Measurements from ENCODE around the gene BAIAP3. TPM values are rescaled to one million over a fixed set of nuclear protein-coding genes. Genes with fewer than 3 reads are reported as not detected.

The BAIAP3 gene
- total and polyA plus RNA-seq, 10 of the 15 experiments (the other 5 are each of a cell fraction or from before 2014, with no cell fraction given), result 0.03 to 0.56 (median 0.17) TPM; not detected in 3

Other genes with a start within 250 kb of the BAIAP3 start
Only the 7 nearest of the 17 such genes appear.
- not detected in 2 replicates for gene TPSAB1, start 92.9 kb upstream of the BAIAP3 start, total RNA-seq (2014; rRNA removed)
- gene TPSAB1, start 92.9 kb upstream of the BAIAP3 start, total RNA-seq (2014; rRNA removed; fragmentation: Illumina TruSeq; extraction: Trizol), result not detected in 2 replicates
- not detected in 2 replicates for gene TPSAB1, start 92.9 kb upstream of the BAIAP3 start, total RNA-seq (2021)
- not detected in 2 replicates for gene TPSAB1, start 92.9 kb upstream of the BAIAP3 start, polyA plus RNA-seq (2011; rRNA removed)
- gene TPSAB1, start 92.9 kb upstream of the BAIAP3 start, polyA plus RNA-seq (2014; fragmentation: Illumina TruSeq; extraction: Trizol), result 0.06 TPM in 1 of 2 replicates, not detected in the other
- gene TPSAB1, start 92.9 kb upstream of the BAIAP3 start, polyA plus RNA-seq (2014; fragmentation: Nextera tagmentation; extraction: Ambion mirVana), result not detected
- not detected in 2 replicates for gene TPSAB1, start 92.9 kb upstream of the BAIAP3 start, polyA plus RNA-seq (2014; rRNA removed)
- not detected for gene TPSAB1, start 92.9 kb upstream of the BAIAP3 start, polyA plus RNA-seq (2016; fragmentation: Nextera tagmentation; extraction: Ambion mirVana)
- not detected in 2 replicates for gene TPSD1, start 77.6 kb upstream of the BAIAP3 start, total RNA-seq (2014; rRNA removed)
- gene TPSD1, start 77.6 kb upstream of the BAIAP3 start, total RNA-seq (2014; rRNA removed; fragmentation: Illumina TruSeq; extraction: Trizol), result not detected in 2 replicates
- gene TPSD1, start 77.6 kb upstream of the BAIAP3 start, total RNA-seq (2021), result not detected in 2 replicates
- not detected in 2 replicates for gene TPSD1, start 77.6 kb upstream of the BAIAP3 start, polyA plus RNA-seq (2011; rRNA removed)
- gene TPSD1, start 77.6 kb upstream of the BAIAP3 start, polyA plus RNA-seq (2014; fragmentation: Illumina TruSeq; extraction: Trizol), result not detected in 2 replicates
- gene TPSD1, start 77.6 kb upstream of the BAIAP3 start, polyA plus RNA-seq (2014; fragmentation: Nextera tagmentation; extraction: Ambion mirVana), result not detected
- gene TPSD1, start 77.6 kb upstream of the BAIAP3 start, polyA plus RNA-seq (2014; rRNA removed), result not detected in 2 replicates
- not detected for gene TPSD1, start 77.6 kb upstream of the BAIAP3 start, polyA plus RNA-seq (2016; fragmentation: Nextera tagmentation; extraction: Ambion mirVana)
- gene UBE2I, start 24.0 kb upstream of the BAIAP3 start, total RNA-seq (2014; rRNA removed), result 65.2 and 69.3 TPM in 2 replicates
- 92.2 and 104 TPM in 2 replicates for gene UBE2I, start 24.0 kb upstream of the BAIAP3 start, total RNA-seq (2014; rRNA removed; fragmentation: Illumina TruSeq; extraction: Trizol)
- 180 and 210 TPM in 2 replicates for gene UBE2I, start 24.0 kb upstream of the BAIAP3 start, total RNA-seq (2021)
- 181 and 188 TPM in 2 replicates for gene UBE2I, start 24.0 kb upstream of the BAIAP3 start, polyA plus RNA-seq (2011; rRNA removed)
- 243 and 265 TPM in 2 replicates for gene UBE2I, start 24.0 kb upstream of the BAIAP3 start, polyA plus RNA-seq (2014; fragmentation: Illumina TruSeq; extraction: Trizol)
- gene UBE2I, start 24.0 kb upstream of the BAIAP3 start, polyA plus RNA-seq (2014; fragmentation: Nextera tagmentation; extraction: Ambion mirVana), result 10 to 100 TPM; 47.5 to 51.5 TPM
- 203 and 205 TPM in 2 replicates for gene UBE2I, start 24.0 kb upstream of the BAIAP3 start, polyA plus RNA-seq (2014; rRNA removed)
- gene UBE2I, start 24.0 kb upstream of the BAIAP3 start, polyA plus RNA-seq (2016; fragmentation: Nextera tagmentation; extraction: Ambion mirVana), result 100 to 1,000 TPM; 200 to 204 TPM
- gene TSR3, start 18.2 kb downstream of the BAIAP3 start, total RNA-seq (2014; rRNA removed), result 72.7 and 73.7 TPM in 2 replicates
- gene TSR3, start 18.2 kb downstream of the BAIAP3 start, total RNA-seq (2014; rRNA removed; fragmentation: Illumina TruSeq; extraction: Trizol), result 20.9 and 23.4 TPM in 2 replicates
- gene TSR3, start 18.2 kb downstream of the BAIAP3 start, total RNA-seq (2021), result 66.1 and 67.6 TPM in 2 replicates
- gene TSR3, start 18.2 kb downstream of the BAIAP3 start, polyA plus RNA-seq (2011; rRNA removed), result 12.3 and 26.2 TPM in 2 replicates
- gene TSR3, start 18.2 kb downstream of the BAIAP3 start, polyA plus RNA-seq (2014; fragmentation: Illumina TruSeq; extraction: Trizol), result 0.81 and 9.9 TPM in 2 replicates
- 10 to 100 TPM in 1 of 2 experiments, 1 to 10 TPM in 1; 3.4 to 11.2 TPM for gene TSR3, start 18.2 kb downstream of the BAIAP3 start, polyA plus RNA-seq (2014; fragmentation: Nextera tagmentation; extraction: Ambion mirVana)
- 72.2 and 86.1 TPM in 2 replicates for gene TSR3, start 18.2 kb downstream of the BAIAP3 start, polyA plus RNA-seq (2014; rRNA removed)
- 100 to 1,000 TPM; 101 to 108 TPM for gene TSR3, start 18.2 kb downstream of the BAIAP3 start, polyA plus RNA-seq (2016; fragmentation: Nextera tagmentation; extraction: Ambion mirVana)
- 19.8 and 21.9 TPM in 2 replicates for gene GNPTG, start 18.3 kb downstream of the BAIAP3 start, total RNA-seq (2014; rRNA removed)
- 10.7 TPM in 2 replicates for gene GNPTG, start 18.3 kb downstream of the BAIAP3 start, total RNA-seq (2014; rRNA removed; fragmentation: Illumina TruSeq; extraction: Trizol)
- gene GNPTG, start 18.3 kb downstream of the BAIAP3 start, total RNA-seq (2021), result 23.6 and 25.3 TPM in 2 replicates
- gene GNPTG, start 18.3 kb downstream of the BAIAP3 start, polyA plus RNA-seq (2011; rRNA removed), result 9.5 and 19.9 TPM in 2 replicates
- gene GNPTG, start 18.3 kb downstream of the BAIAP3 start, polyA plus RNA-seq (2014; fragmentation: Illumina TruSeq; extraction: Trizol), result 2.5 and 7.9 TPM in 2 replicates
- gene GNPTG, start 18.3 kb downstream of the BAIAP3 start, polyA plus RNA-seq (2014; fragmentation: Nextera tagmentation; extraction: Ambion mirVana), result 1 to 10 TPM in 1 of 2 experiments, under 1 TPM in 1; 0.80 to 2.4 TPM
- 29.9 and 36.9 TPM in 2 replicates for gene GNPTG, start 18.3 kb downstream of the BAIAP3 start, polyA plus RNA-seq (2014; rRNA removed)
- gene GNPTG, start 18.3 kb downstream of the BAIAP3 start, polyA plus RNA-seq (2016; fragmentation: Nextera tagmentation; extraction: Ambion mirVana), result 10 to 100 TPM; 25.9 to 32.6 TPM
- 7.5 and 12.4 TPM in 2 replicates for gene UNKL, start 81.1 kb downstream of the BAIAP3 start, total RNA-seq (2014; rRNA removed)
- 3.5 and 5.4 TPM in 2 replicates for gene UNKL, start 81.1 kb downstream of the BAIAP3 start, total RNA-seq (2014; rRNA removed; fragmentation: Illumina TruSeq; extraction: Trizol)
- 18.4 and 21.6 TPM in 2 replicates for gene UNKL, start 81.1 kb downstream of the BAIAP3 start, total RNA-seq (2021)
- gene UNKL, start 81.1 kb downstream of the BAIAP3 start, polyA plus RNA-seq (2011; rRNA removed), result 8.9 and 11.2 TPM in 2 replicates
- gene UNKL, start 81.1 kb downstream of the BAIAP3 start, polyA plus RNA-seq (2014; fragmentation: Illumina TruSeq; extraction: Trizol), result 1.1 and 2.1 TPM in 2 replicates
- under 1 TPM; 0.40 to 0.57 TPM for gene UNKL, start 81.1 kb downstream of the BAIAP3 start, polyA plus RNA-seq (2014; fragmentation: Nextera tagmentation; extraction: Ambion mirVana)
- 15.1 and 20.7 TPM in 2 replicates for gene UNKL, start 81.1 kb downstream of the BAIAP3 start, polyA plus RNA-seq (2014; rRNA removed)
- gene UNKL, start 81.1 kb downstream of the BAIAP3 start, polyA plus RNA-seq (2016; fragmentation: Nextera tagmentation; extraction: Ambion mirVana), result 1 to 10 TPM; 8.6 to 9.6 TPM
- gene UQCC4, start 87.1 kb downstream of the BAIAP3 start, total RNA-seq (2014; rRNA removed), result 23.8 and 29.2 TPM in 2 replicates
- 12.4 and 15.1 TPM in 2 replicates for gene UQCC4, start 87.1 kb downstream of the BAIAP3 start, total RNA-seq (2014; rRNA removed; fragmentation: Illumina TruSeq; extraction: Trizol)
- gene UQCC4, start 87.1 kb downstream of the BAIAP3 start, total RNA-seq (2021), result 21.9 and 23.7 TPM in 2 replicates
- gene UQCC4, start 87.1 kb downstream of the BAIAP3 start, polyA plus RNA-seq (2011; rRNA removed), result 24.5 and 32.9 TPM in 2 replicates
- gene UQCC4, start 87.1 kb downstream of the BAIAP3 start, polyA plus RNA-seq (2014; fragmentation: Illumina TruSeq; extraction: Trizol), result 4.1 and 9.2 TPM in 2 replicates
- gene UQCC4, start 87.1 kb downstream of the BAIAP3 start, polyA plus RNA-seq (2014; fragmentation: Nextera tagmentation; extraction: Ambion mirVana), result 1 to 10 TPM; 1.7 to 4.7 TPM
- 25.4 and 27.1 TPM in 2 replicates for gene UQCC4, start 87.1 kb downstream of the BAIAP3 start, polyA plus RNA-seq (2014; rRNA removed)
- 10 to 100 TPM; 45.3 to 56.1 TPM for gene UQCC4, start 87.1 kb downstream of the BAIAP3 start, polyA plus RNA-seq (2016; fragmentation: Nextera tagmentation; extraction: Ambion mirVana)